Common myeloid progenitor, CD34-positive (primary cell): ENCODE results near the gene C6orf62.
"Not testable (repeated sequence)": the region's sequence is repeated elsewhere in the genome, so short reads cannot be mapped to it uniquely, and the experiment has no call there.

Experiments used
- CTCF ChIA-PET: fragments of 350-600 bp; sonication (Branson Sonifier 250); formaldehyde crosslinking; loops from one replicate; lab custom pipeline; 2021; ENCODE audit warnings: antibody characterized with exemption; lab: Charles Lee
- POLR2A ChIA-PET: fragments of 350-600 bp; sonication (Branson Sonifier 250); formaldehyde crosslinking; loops from one replicate; lab custom pipeline; 2021; ENCODE audit warnings: antibody characterized with exemption; lab: Charles Lee
- DNase-seq, 3 donors: peaks; one replicate each; pipeline versions ENCODE4 v3.0.0 to v3.0.0-alpha.2; 2013
- H3K27ac ChIP-seq, 2 experiments: 1 replicate in 1 of 2; 2 replicates in 1 of 2; pipeline ENCODE4 v1.7.0; 2013; ENCODE audit warnings: inconsistent platforms in 2 of 2, low read length in 2 of 2, mild to moderate bottlenecking in 2 of 2, low read depth in 1 of 2, moderate library complexity in 1 of 2; ENCODE audit not compliant: severe bottlenecking in 2 of 2, insufficient read depth in 1 of 2, poor library complexity in 1 of 2
- H3K27me3 ChIP-seq, 5 experiments: replicated peaks in 2 of 5; 1 replicate in 3 of 5; 2 replicates in 2 of 5; pipeline versions ENCODE4 v1.6.1 to v1.7.0; 2013; ENCODE audit warnings: low read length in 4 of 5, mild to moderate bottlenecking in 2 of 5, moderate library complexity in 2 of 5, inconsistent platforms in 1 of 5; ENCODE audit not compliant: insufficient read depth in 5 of 5, control insufficient read depth in 4 of 5
- H3K36me3 ChIP-seq, 4 experiments: 1 replicate in 2 of 4; 2 replicates in 2 of 4; pipeline versions ENCODE4 v1.6.1 to v1.7.0; 2013; ENCODE audit warnings: low read length in 3 of 4, control low read depth in 1 of 4, mild to moderate bottlenecking in 1 of 4; ENCODE audit not compliant: control insufficient read depth in 4 of 4, insufficient read depth in 4 of 4
- H3K4me1 ChIP-seq, 4 experiments: 1 replicate in 3 of 4; 2 replicates in 1 of 4; pipeline versions ENCODE4 v1.6.1 to v1.7.1; 2013; ENCODE audit warnings: low read length in 3 of 4, mild to moderate bottlenecking in 3 of 4, control low read depth in 1 of 4, inconsistent platforms in 1 of 4, moderate library complexity in 1 of 4; ENCODE audit not compliant: control insufficient read depth in 4 of 4, insufficient read depth in 4 of 4; ENCODE audit errors: control extremely low read depth in 1 of 4
- H3K4me3 ChIP-seq, 7 experiments: 1 replicate in 4 of 7; 2 replicates in 3 of 7; pipeline versions ENCODE4 v1.5.1 to v1.7.0; 2013; ENCODE audit warnings: mild to moderate bottlenecking in 7 of 7, low read length in 6 of 7, moderate library complexity in 6 of 7, inconsistent platforms in 2 of 7, low read depth in 2 of 7, control low read depth in 1 of 7; ENCODE audit not compliant: insufficient read depth in 4 of 7, control insufficient read depth in 1 of 7; ENCODE audit errors: extremely low read depth in 1 of 7
- H3K9me3 ChIP-seq, 5 experiments: 1 replicate in 4 of 5; 2 replicates in 1 of 5; pipeline versions ENCODE4 v1.6.1 to v1.7.1; 2013; ENCODE audit warnings: low read length in 4 of 5, mild to moderate bottlenecking in 2 of 5, inconsistent platforms in 1 of 5, low read depth in 1 of 5, moderate library complexity in 1 of 5; ENCODE audit not compliant: control insufficient read depth in 4 of 5, insufficient read depth in 2 of 5; ENCODE audit errors: control extremely low read depth in 1 of 5
- WGBS: methylation state at CpG from one replicate; pipeline ENCODE4 v1.1.5; 2013; ENCODE audit not compliant: insufficient coverage; 5-methylcytosine and 5-hydroxymethylcytosine counted together

C6orf62 gene

GRCh38 chr6:24761851-24762250, 42.9 kb upstream of the C6orf62 start:
- no peaks in the 10 kb centered on the region for H3K9me3 ChIP-seq
- no peak overlapping the region for H3K27ac ChIP-seq
- H3K4me3 ChIP-seq: no peak overlapping the region
- POLR2A ChIA-PET: no interaction called here
- no peak for DNase-seq
- H3K36me3 ChIP-seq: no peaks in the 10 kb centered on the region
- H3K4me1 ChIP-seq: peaks cover 0 to 4% (median 0%) of the 10 kb centered on the region in 4 experiments
- no peaks in the 10 kb centered on the region for H3K27me3 ChIP-seq
- CTCF ChIA-PET: interaction anchor here (1.0 to 1.9 kb wide), 4 partner anchors 13 to 193 kb away, joined by 3 to 5 read pairs (median 4); no protein-coding TSS in a partner anchor

- 95% methylated on average over 11 of the region's 17 CpGs for WGBS
- no peaks in the 10 kb centered on the region for H3K9me3 ChIP-seq
- H3K4me1 ChIP-seq: peaks cover 0 to 4% (median 0%) of the 10 kb centered on the region in 4 experiments
- CTCF ChIA-PET: interaction anchor here (1.0 to 1.9 kb wide), 4 partner anchors 12 to 192 kb away, joined by 3 to 5 read pairs (median 4); no protein-coding TSS in a partner anchor
- H3K27me3 ChIP-seq: no peaks in the 10 kb centered on the region
- no peak overlapping the region for H3K27ac ChIP-seq
- POLR2A ChIA-PET: no interaction called here
- no peaks in the 10 kb centered on the region for H3K36me3 ChIP-seq
- no peak overlapping the region for H3K4me3 ChIP-seq
- DNase-seq: no peak
Measured at GRCh38 chr6:24761193-24761835, 42.4 kb upstream of the C6orf62 start.

DNA sequence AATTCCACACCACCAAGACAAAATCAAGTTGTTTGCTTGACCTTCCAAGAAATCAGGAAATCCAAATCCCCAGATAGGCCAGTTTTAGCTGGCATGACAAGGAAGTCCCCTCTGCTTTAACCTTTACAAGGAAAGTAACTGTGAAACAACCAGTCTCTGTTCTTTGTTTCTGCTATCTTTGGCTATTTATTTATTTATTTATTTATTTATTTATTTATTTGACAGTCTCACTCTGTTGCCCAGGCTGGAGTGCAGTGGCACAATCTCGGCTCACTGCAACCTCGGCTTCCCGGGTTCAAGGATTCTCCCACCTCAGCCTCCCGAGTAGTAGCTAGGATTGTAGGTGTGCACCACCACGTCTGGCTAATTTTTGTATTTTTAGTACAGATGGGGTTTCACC, 41.3 kb upstream of the C6orf62 start:
- no peaks in the 10 kb centered on the region for H3K9me3 ChIP-seq
- H3K4me3 ChIP-seq: no peak overlapping the region
- H3K27ac ChIP-seq: no peak overlapping the region
- H3K36me3 ChIP-seq: no peaks in the 10 kb centered on the region
- H3K27me3 ChIP-seq: no peaks in the 10 kb centered on the region
- 100% methylated on average over 5 of the region's 5 CpGs for WGBS
- H3K4me1 ChIP-seq: peaks cover 0 to 4% (median 0%) of the 10 kb centered on the region in 4 experiments
- ChIA-PET POLR2A (interaction anchor here (0.6 kb wide), 1 partner anchor 1106 kb away, joined by 3 read pairs; no protein-coding TSS in a partner anchor), CTCF (interaction anchor here (1.9 kb wide), 1 partner anchor 21 kb away, joined by 5 read pairs; no protein-coding TSS in a partner anchor)
- DNase-seq: no peak

GRCh38 chr6:24759718-24760117, 40.8 kb upstream of the C6orf62 start:
- Histone ChIP-seq H3K9me3 (no peaks in the 10 kb centered on the region), H3K36me3 (no peaks in the 10 kb centered on the region), H3K27me3 (no peaks in the 10 kb centered on the region), H3K4me1 (peaks cover 0 to 4% (median 0%) of the 10 kb centered on the region in 4 experiments), H3K4me3 (no peak overlapping the region), H3K27ac (no peak overlapping the region)
- ChIA-PET CTCF (interaction anchor here (1.3 kb wide), 1 partner anchor 177 kb away, joined by 3 read pairs; no protein-coding TSS in a partner anchor), POLR2A (interaction anchor here (0.6 kb wide), 1 partner anchor 1106 kb away, joined by 3 read pairs; no protein-coding TSS in a partner anchor)
- 100% methylated on average over 2 of the region's 3 CpGs for WGBS
- no peak for DNase-seq

DNA sequence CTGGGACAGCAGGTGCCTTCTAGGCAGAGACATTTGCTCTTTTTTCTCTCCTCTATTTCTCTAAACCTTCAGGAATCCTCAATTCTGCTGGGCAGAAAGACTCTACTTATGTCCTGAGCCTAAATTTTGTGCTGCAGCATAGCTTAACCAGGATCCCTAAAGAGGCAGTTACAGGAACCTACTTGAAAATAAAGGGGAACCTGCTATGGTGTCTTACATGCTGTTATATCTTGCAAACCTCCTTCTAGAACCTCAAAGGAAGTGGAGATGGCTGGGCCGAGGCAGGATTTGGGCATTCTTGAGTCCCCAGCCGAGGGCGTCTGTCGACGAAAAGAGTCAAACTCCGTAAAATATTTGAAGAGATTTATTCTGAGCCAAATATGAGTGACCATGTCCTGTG, 38.7 kb upstream of the C6orf62 start:
- Histone ChIP-seq H3K9me3 (no peaks in the 10 kb centered on the region), H3K36me3 (no peaks in the 10 kb centered on the region), H3K27ac (no peak overlapping the region), H3K27me3 (no peaks in the 10 kb centered on the region), H3K4me1 (peaks cover 0 to 4% (median under 1%) of the 10 kb centered on the region in 4 experiments), H3K4me3 (no peak overlapping the region)
- ChIA-PET CTCF (interaction anchor here (1.6 kb wide), 1 partner anchor 9 kb away, joined by 3 read pairs; no protein-coding TSS in a partner anchor), POLR2A (no interaction called here)
- peak in 2 of 3 donors; percentile 14 to 23 for DNase-seq
- 71% methylated on average over 6 of the region's 6 CpGs for WGBS

- no peaks in the 10 kb centered on the region for H3K36me3 ChIP-seq
- H3K4me1 ChIP-seq: peaks cover 0 to 4% (median 1%) of the 10 kb centered on the region in 4 experiments
- ChIA-PET CTCF (no interaction called here), POLR2A (no interaction called here)
- no peaks in the 10 kb centered on the region for H3K9me3 ChIP-seq
- no peak overlapping the region for H3K4me3 ChIP-seq
- no peak overlapping the region for H3K27ac ChIP-seq
- peak in 2 of 3 donors; percentile 16 to 29 for DNase-seq
- no peaks in the 10 kb centered on the region for H3K27me3 ChIP-seq
Measured at GRCh38 chr6:24755279-24755678, 36.3 kb upstream of the C6orf62 start.

GRCh38 chr6:24754378-24754777, 35.4 kb upstream of the C6orf62 start:
- no CpG with 5 or more reads among the region's 4 CpGs for WGBS
- POLR2A ChIA-PET, H3K27me3 ChIP-seq, DNase-seq, H3K4me3 ChIP-seq, H3K9me3 ChIP-seq, H3K4me1 ChIP-seq, H3K27ac ChIP-seq, H3K36me3 ChIP-seq: not testable (repeated sequence)
- CTCF ChIA-PET: interaction anchor here (1.0 to 1.7 kb wide), 2 partner anchors 10 to 21 kb away, joined by 4 read pairs; partner anchors contain the start of gene GMNN
